Retinal pigment epithelial cell (primary cell): ENCODE results near the gene RNU6-9.

Experiments used
- DNase-seq: peaks from one replicate; pipeline ENCODE4 v3.0.0-alpha.2; 2010; ENCODE audit warnings: low read depth
- H3K4me3 ChIP-seq: 2 replicates; pipeline ENCODE4 v1.5.1; 2011; ENCODE audit warnings: mild to moderate bottlenecking, low read length, control low read depth, moderate library complexity
- TF ChIP-seq, protein P1 (sequence below): conservative IDR thresholded peaks from 2 replicates; pipeline ENCODE4 v1.5.1; 2011; ENCODE audit warnings: low read depth, low read length, control low read depth, inconsistent platforms

RNU6-9 gene

GRCh38 chr19:870314-870713, 23.0 kb upstream of the RNU6-9 start:
- DNase-seq, result no peak
- TF ChIP-seq, protein P1, sequence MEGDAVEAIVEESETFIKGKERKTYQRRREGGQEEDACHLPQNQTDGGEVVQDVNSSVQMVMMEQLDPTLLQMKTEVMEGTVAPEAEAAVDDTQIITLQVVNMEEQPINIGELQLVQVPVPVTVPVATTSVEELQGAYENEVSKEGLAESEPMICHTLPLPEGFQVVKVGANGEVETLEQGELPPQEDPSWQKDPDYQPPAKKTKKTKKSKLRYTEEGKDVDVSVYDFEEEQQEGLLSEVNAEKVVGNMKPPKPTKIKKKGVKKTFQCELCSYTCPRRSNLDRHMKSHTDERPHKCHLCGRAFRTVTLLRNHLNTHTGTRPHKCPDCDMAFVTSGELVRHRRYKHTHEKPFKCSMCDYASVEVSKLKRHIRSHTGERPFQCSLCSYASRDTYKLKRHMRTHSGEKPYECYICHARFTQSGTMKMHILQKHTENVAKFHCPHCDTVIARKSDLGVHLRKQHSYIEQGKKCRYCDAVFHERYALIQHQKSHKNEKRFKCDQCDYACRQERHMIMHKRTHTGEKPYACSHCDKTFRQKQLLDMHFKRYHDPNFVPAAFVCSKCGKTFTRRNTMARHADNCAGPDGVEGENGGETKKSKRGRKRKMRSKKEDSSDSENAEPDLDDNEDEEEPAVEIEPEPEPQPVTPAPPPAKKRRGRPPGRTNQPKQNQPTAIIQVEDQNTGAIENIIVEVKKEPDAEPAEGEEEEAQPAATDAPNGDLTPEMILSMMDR, result no peak
- no peak overlapping the region for H3K4me3 ChIP-seq

GRCh38 chr19:870963-871401, 22.3 kb upstream of the RNU6-9 start:
- TF ChIP-seq, protein P1, result no peak
- H3K4me3 ChIP-seq, result no peak overlapping the region
- DNase-seq, result peak; percentile 60

DNA sequence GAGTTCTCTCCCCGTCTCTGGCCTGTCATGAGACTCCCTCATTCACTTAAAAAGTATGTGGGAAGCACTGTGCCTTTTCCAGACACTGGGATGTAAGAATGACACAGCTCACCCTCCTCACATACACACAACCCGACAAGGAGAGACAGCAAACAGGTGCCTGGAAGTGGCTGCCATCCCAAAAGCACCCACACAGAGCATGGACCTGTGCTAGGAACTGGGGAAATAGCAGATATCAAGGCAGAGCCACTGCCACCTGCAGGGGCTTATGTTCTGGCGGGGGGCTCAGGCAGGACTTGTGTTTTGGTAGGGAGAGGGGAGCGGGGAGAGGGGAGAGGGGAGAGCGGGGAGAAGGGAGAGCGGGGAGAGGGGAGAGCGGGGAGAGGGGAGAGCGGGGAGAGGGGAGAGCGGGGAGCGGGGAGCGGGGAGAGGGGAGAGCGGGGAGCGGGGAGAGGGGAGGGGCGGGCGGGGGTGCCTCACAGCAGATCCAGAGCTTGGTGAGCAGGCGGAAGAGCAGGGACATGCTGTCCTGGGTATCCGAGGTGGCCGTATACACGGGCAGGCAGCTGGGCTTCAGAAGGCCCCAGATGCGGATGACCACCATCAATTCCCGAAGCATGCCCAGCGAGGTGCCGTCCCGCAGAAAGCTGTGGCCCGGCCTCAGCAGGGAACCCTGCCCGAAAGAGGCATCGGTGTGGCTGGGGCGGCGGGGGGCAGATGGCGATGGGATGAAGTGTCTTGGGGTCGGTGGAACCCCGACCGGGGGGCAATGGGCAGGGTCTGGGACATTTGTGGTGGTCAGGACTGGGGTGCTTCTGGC, 21.6 kb upstream of the RNU6-9 start:
- DNase-seq, result no peak
- TF ChIP-seq, protein P1, result no peak
- no peak overlapping the region for H3K4me3 ChIP-seq

DNA sequence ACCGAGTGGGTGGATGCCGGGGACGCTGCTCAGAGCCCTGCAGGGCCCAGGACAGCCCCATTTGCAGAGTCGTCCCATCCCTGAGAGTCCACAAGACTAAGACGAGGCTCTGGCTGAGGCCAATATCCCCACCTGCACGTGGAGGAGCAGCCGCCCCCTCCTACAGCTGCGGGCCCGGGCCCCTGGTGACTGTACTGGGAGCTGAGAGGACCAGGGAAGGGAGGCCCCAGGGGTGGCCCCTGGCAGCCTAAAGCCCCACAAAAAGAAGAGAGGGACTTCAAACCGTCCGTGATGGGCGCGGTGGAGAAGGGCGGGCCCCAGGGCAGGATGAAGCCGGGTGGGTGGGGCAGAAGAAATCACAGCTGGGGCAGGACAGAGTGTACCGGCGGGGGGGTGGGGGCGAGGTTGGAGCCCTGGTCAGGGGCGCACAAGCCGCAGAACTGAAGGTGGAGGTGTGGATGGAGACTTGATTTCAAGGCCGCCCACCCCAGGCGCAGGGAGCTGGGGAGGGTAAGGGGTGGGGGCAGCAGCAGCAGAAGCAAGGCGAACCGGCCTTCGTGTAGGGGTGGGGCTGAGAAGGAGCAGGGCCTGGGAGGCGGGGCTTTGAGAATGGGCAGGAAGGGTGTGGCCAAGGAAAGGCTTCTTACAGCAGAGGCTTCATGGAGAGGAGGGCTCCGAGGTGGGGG, 20.9 kb upstream of the RNU6-9 start:
- DNase-seq, result no peak
- TF ChIP-seq, protein P1, result no peak
- H3K4me3 ChIP-seq, result no peak overlapping the region

DNA sequence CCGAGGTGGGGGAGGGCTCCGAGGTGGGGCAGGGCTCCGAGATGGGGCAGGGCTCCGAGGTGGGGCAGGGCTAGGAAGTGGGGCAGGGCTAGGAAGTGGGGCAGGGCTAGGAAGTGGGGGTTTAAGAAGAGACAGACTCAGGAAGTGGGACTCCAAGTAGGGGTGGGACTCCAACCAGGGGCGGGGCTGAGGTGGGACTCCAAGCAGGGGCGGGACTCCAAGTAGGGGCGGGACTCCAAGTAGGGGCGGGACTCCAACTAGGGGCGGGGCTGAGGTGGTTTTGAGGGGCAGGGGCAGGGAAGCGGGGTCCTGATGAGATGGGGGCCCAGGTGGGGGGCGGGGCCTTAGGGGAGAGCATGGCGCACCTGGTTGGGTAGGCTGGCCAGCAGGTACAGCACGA, 20.2 kb upstream of the RNU6-9 start:
- TF ChIP-seq, protein P1, result no peak
- DNase-seq, result no peak
- no peak overlapping the region for H3K4me3 ChIP-seq

GRCh38 chr19:873561-874041, 19.7 kb upstream of the RNU6-9 start:
- no peak overlapping the region for H3K4me3 ChIP-seq
- TF ChIP-seq, protein P1, result no peak
- DNase-seq, result no peak
